GM18511 (cell line): Measurements from ENCODE around the gene TM4SF1.

Experiments used
- ATAC-seq: cut with Tn5 transposase; IDR thresholded peaks from one replicate; pipeline ENCODE4 v1.9.1; 2021; ENCODE audit warnings: mild to moderate bottlenecking, moderate library complexity; ENCODE audit not compliant: unreplicated experiment

Gene TM4SF1

GRCh38 chr3:149375501-149376196, 1.8 kb downstream of the TM4SF1 start:
- ATAC-seq, result no peak

- ATAC-seq, result no peak
Observed at GRCh38 chr3:149374793-149375500, 2.5 kb downstream of the TM4SF1 start.

DNA sequence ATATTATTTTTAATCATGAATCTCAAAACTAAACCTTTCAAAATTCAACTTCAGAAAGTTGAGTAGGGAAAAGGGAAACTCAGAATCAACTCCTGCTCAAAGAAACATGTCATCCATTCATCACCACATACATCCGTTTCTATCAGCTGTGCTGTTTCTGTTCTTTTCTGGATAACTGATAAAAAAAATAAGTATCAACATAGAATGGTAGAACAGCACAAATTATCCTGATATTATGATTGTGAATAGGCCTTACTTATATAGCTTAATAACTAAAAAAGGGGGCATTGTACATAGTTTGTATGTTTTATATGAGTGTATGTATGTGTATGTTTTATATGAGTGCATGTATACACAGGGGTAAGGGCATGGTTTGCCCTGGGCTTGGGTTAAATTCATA, 3.1 kb downstream of the TM4SF1 start:
- no peak for ATAC-seq

- no peak for ATAC-seq
Observed at GRCh38 chr3:149373235-149374125, 4.0 kb downstream of the TM4SF1 start.

DNA sequence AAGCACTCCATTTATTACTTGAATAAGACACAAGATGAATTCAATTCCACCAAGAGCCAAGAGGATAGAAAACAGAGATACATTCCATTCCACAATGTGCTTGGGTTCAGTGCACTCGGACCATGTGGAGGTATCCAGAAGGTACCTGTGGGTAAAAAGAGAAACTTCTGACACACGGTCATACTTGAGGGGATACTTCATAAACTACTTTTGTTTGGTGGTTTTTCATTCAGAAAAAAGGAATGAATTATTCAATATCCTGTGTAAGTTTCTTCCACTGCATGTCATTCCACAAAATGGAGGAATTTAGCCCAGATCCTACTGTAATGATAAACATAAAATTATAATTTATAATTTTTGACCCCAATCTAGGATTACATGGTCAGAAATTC, 5.7 kb downstream of the TM4SF1 start:
- ATAC-seq, result no peak

GRCh38 chr3:149371001-149371722, 6.3 kb downstream of the TM4SF1 start:
- no peak for ATAC-seq

DNA sequence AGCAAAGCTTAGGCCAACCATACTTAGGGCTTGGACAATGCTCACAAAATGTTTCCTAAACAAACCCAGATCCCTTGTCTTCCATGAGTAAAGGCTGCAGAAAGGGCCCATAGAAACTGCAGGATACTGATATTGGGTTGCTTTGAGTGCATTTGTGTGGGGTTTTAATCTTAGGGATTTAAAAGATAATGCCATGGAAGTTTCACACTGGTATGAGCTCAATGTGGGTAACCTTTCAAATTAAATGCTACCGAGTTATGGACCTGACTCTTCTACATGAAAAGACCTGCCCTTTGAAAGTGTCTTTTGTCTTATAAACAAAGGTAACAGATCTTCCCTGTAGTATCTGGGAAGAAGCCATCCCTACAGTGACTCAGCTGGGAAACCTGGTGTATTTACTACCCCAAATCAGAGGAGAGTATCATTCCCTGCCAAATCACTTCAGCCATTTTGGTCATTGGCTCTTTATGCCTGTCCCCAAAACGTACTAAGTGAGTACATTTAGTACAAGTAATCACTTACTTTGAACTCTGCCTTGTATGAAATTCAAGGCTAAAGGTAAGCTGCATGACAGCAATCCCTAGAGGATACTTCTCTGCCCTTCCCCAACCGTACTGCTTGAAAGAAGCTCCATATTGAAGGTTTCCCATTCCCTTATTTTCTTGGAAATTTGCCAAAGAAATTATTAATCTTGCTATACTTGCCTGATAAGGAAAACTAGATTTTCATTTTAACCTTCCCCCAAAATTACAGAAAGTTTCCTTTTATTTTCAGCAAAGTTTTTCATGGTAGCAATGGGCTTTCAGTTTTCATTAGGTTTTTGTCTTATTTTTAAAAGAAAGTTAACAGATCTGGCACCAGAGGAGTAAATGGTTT, 7.2 kb downstream of the TM4SF1 start:
- no peak for ATAC-seq

GRCh38 chr3:149368674-149369497, 8.6 kb downstream of the TM4SF1 start:
- ATAC-seq, result no peak

DNA sequence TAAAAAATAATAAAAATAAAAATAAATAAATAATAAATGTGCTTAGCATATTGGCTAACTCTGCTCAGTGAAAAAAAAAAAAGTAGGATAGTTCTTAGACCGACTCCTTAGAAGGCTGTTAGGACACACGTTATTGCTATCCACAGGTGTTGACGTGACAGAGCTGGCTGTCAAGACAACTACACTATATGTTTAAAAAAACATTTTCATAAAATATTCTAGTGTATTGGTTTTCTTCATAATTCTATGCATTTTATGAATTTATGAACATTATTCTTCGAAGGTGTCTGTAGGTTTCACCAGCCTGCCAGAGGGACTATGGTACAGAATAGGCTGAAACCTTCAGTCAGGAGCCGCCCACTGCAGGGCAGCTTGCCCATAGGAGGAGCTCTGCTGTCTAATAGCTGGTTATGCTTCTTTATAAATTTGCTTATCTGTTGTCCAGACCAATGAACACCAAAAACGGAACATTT, 9.2 kb downstream of the TM4SF1 start:
- ATAC-seq, result no peak

- ATAC-seq, result no peak
Observed at GRCh38 chr3:149366941-149367840, 10.3 kb downstream of the TM4SF1 start.

- no peak for ATAC-seq
Observed at GRCh38 chr3:149366031-149366430, 11.4 kb downstream of the TM4SF1 start.

- no peak for ATAC-seq
Observed at GRCh38 chr3:149364624-149365023, 12.8 kb downstream of the TM4SF1 start.

- no peak for ATAC-seq
Observed at GRCh38 chr3:149363053-149363452, 14.4 kb downstream of the TM4SF1 start.

DNA sequence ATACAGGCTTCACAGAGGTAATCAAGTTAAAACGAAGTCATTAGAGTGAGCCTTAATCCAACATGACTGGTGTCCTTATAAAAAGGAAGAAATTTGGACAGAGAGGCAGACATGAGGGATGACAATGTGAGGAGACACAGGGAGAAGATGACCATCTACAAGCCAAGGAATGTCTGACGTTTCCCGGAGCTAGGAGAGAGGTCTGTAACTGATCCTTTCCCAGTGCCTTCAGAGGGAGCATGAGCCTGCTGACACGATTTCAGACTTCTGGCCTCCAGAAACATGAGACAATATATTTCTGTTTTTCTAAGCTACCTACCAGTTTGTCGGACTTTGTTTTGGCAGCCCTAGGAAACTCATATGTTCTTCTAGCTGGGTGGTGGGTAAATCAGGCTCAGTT, 15.1 kb downstream of the TM4SF1 start:
- no peak for ATAC-seq

DNA sequence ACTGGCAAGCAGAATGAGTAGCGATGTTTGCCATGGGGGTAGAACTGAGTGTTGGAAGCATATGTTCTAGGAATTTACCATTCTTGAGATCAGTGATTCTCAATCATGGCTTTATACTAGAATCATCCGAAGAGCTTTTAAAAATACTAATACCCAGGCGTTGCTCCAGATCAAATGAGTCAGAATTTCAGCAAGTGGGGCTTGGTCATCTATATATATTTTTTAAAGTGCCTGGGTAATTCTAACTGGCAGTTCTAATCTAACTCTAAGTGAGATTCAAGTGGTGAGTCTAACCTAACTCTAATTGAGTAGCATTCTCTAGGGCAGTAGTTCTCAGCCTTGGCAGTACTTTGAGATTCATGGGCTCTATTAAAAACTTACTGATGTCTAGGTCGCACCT, 20.8 kb downstream of the TM4SF1 start:
- ATAC-seq, result no peak

- no peak for ATAC-seq
Observed at GRCh38 chr3:149356044-149356592, 21.3 kb downstream of the TM4SF1 start.

DNA sequence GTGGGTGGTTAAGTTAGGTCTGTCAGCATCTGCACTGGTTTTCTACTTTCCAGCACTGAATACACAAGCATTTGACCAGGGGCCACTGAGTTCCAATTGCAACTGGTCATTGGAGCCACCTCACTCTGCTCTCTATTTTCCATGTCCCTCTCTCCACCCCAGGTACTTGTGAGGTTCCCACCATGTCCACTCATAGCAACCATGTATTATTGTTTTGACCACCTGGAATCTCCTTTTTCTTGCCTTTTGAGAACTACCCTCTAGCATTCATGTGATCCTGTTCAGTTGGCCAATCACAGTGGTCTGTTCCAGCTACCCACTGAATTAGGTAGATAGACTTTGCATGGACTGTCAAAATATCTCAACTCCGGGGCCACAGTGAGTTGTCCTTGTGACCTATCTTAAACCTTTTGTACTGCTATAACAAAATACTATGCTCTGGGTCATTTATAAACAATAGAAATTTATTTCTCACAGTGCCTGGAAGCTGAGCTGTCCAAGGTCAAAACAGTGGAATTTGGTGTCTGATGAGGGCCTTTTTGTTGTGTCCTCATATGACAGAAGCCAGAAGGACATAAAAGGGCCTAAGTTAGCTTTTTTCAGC, 23.8 kb downstream of the TM4SF1 start:
- no peak for ATAC-seq
